AG08396 (cell line): ENCODE data around the gene SCNN1A.

ENCODE experiments used
- DNase-seq: peaks from one replicate; pipeline ENCODE4 v3.0.0; 2012; ENCODE audit warnings: low spot score, mixed read lengths

Gene SCNN1A

GRCh38 chr12:6368906-6369525 is 6.3 kb downstream of the SCNN1A start:
- DNase-seq = no peak

- DNase-seq = no peak
These were observed 7.1 kb downstream of the SCNN1A start for GRCh38 chr12:6367969-6368892.

GRCh38 chr12:6367065-6367968 is 8.0 kb downstream of the SCNN1A start:
- no peak for DNase-seq

GRCh38 chr12:6364044-6364374 is 11.4 kb downstream of the SCNN1A start:
- DNase-seq = no peak

- peak; percentile 95 for DNase-seq
These were observed 11.9 kb downstream of the SCNN1A start for GRCh38 chr12:6363330-6364043.

GRCh38 chr12:6363010-6363329 is 12.4 kb downstream of the SCNN1A start:
- DNase-seq = no peak

- DNase-seq = no peak
These were observed 13.0 kb downstream of the SCNN1A start for GRCh38 chr12:6362403-6362802.

- DNase-seq = no peak
These were observed 13.5 kb downstream of the SCNN1A start for GRCh38 chr12:6361834-6362233.

GRCh38 chr12:6360578-6361490 is 14.5 kb downstream of the SCNN1A start:
- no peak for DNase-seq

GRCh38 chr12:6360080-6360571 is 15.2 kb downstream of the SCNN1A start:
- DNase-seq = no peak

GRCh38 chr12:6358881-6359280 is 16.5 kb downstream of the SCNN1A start:
- no peak for DNase-seq

GRCh38 chr12:6356374-6356820 is 19.0 kb downstream of the SCNN1A start:
- no peak for DNase-seq

- DNase-seq = no peak
These were observed 19.6 kb downstream of the SCNN1A start for GRCh38 chr12:6355491-6356373.

- no peak for DNase-seq
These were observed 20.6 kb downstream of the SCNN1A start for GRCh38 chr12:6354495-6355393.

GRCh38 chr12:6352193-6353173 is 22.9 kb downstream of the SCNN1A start:
- DNase-seq = no peak

- no peak for DNase-seq
These were observed 23.7 kb downstream of the SCNN1A start for GRCh38 chr12:6351622-6352021.
